OCI-M2 (cell line): ENCODE data around the gene NLRP6.
"Not testable (repeated sequence)": the region's sequence is repeated elsewhere in the genome, so short reads cannot be mapped to it uniquely, and the experiment has no call there.

Experiments used
- DNase-seq: peaks from one replicate; lab custom pipeline; 2025; ENCODE audit not compliant: unreplicated experiment; lab: John Stamatoyannopoulos, UW

NLRP6 gene

DNA sequence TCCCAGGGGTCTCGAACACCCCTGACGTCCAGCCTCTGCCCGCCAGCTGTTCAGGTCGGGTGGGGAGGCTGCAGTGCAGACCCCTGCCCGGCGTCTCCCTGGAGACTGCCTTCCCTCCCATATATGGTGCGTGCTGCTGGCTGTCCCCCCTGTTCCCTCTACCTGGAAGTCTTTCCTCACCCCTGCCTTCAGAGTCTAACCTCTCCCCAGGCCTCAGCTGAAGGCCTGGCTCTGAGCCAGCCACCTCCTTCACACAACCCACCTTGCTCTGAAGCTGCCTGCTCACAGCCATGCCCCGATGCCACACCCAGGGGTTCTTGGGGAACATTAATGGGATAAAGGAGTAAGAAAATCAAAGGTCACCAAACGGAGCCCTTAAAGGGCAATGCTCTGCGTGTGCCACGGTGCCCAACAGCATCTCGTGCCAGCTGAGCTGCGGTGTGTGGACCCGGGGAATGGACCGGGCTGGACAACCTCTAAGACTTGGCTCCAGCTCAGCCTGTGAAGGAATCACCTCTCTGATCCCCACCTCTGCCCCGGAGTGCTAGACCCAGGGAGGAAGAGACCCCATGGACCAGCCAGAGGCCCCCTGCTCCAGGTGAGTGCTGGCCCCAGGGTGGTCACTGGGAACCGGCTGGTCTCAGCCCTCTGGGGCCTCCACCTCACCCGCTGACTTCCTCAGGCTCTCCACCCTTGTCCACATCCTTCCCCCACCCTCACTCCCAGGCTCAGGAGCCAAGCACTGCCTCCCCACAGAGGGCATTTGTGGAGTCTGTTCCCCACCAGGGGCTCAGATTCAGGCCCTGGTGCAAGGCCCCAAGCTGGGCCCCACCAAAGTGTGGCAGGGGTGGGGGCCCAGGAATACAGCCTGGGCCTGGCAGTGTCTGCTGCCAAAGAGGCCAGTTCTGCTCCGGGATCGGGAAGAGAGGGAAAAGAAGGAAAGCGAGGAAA lies at the start of gene NLRP6:
Gene NLRP6 (plus strand): TSS at position 407 of the 951 bp plus-strand sequence. CDS start 163 bp downstream, at position 570.
- DNase-seq, result no peak

DNA sequence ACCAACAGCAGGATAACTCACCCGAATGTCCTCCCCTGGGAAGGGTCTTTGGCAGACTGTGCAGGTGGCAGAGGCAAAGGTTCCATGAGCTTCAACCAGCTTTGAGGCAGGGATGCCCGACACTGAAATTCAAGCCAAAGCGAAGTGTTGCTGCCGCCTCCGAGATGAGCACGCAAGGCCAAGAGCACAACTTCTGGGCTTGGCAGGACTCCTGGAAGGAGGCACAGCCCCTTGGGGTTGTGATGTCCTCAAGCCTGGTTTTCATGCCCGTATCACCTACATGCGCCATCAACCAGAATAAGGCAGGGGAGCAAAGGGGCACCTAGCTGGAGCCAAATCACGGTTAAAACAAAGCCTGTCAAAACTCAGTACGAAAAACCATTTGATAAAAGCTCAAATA lies 47.8 kb upstream of the NLRP6 start:
- DNase-seq, result no peak

DNA sequence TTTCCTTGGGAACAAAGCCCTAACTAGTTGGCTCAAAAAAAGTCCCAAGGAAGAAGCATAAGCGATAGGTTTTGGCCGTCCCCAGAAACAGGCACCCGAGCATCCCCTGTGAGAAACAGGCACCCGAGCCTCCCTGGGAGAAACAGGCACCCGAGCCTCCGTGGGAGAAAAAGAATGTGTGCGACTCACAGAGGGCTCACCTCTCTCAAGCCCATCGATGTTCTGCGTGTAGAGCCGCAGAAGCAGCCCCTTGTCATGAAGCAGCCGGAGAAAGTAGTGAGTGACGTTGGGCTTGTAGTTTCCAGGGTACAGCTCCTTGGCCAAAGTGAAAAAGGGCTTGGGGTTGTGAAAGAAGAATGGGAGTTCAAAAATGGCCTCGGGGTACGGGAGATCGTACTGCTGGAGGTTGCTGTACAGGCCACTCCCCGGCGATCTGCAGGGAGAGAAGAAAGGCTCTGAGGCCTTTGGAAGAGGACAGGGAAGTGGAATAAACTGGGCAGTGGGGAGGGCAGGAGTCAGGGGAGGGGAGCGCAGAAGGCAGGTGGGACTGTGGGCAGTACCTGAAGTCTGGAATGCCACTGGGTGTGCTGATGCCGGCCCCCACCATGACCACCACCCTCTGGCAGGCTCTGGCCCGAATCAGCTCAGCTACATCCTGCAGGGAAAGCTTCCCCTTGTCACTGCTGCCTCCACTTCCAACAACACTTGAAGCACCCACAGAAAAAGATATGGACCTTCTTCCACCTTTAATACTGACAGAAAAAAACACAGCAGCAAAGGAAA lies 45.2 kb upstream of the NLRP6 start:
- DNase-seq, result no peak

DNA sequence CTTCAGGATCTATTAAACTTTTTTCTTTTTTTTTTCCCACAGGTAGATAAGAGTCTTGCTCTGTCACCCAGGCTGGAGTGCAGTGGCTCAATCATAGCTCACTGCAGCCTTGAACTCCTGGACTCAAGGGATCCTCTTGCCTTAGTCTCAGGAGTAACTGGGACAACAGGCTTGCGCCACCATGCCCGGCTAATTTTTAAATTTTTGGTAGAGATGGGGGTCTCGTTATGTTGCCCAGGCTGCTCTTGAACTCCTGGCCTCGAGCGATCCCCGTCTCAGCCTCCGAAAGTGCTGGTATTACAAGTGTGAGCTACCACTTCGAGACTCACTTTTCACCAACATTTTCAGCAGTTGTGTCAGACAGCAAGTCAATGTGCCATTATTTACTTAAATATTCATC lies 43.0 kb upstream of the NLRP6 start:
- no peak for DNase-seq

DNA sequence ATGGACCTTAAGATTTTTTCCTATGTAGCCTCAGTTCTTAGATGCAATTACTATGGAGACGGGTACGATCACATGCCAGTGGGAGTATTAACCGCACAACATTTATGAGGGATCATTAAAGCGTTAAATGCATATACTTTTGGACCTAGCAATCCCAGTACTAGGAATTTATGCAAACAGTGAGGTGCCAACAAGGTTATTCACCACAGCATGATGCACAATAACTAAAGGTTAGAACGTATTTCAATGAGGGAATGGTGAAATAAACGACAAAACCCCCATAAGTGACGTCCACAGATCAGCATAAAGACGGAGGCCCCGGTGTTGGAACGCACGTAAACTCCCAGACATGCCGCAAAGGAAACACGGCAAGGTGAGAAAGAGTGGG lies 42.6 kb upstream of the NLRP6 start:
- no peak for DNase-seq

DNA sequence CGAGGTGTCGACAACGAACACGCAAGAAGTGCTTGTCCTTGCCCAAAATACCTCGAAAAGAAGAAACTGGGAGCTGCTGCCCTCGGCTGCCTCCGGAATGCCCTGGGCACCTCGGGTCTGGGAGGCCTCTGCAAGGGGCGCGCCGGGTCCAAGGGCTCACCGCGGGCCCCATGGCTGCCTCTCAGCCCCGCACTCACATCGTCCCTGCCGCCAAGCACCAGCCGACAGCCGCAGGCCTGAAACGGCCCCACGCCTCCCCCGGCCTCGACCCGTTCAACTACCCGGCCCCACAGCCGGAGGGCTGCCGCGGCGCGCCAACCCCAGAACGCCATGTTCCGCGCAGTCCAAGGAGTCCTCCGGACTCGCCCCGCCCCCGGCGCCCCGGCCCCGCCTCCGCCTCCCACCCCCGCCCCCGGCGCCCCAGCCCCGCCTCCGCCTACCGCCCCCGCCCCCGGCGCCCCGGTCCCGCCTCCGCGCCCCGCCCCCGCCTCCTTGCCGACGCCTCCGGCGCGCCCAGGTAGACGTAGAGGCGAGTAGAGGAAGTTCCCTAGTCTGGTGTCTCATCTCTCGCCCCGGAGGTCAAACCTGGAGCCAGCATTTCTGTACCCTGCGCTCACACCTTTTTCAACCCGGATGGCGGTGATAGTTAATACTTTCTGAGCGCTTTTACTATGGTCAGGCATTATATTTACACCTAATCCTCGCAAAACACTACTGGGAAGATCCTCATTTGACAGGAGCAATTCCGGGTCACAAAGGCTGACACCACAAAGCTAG lies 42.0 kb upstream of the NLRP6 start, which contains the start of gene SIRT3:
Gene SIRT3 (minus strand): TSS at position 346 of the 777 bp plus-strand sequence. CDS start 14 bp downstream, at position 332.
- no peak for DNase-seq

DNA sequence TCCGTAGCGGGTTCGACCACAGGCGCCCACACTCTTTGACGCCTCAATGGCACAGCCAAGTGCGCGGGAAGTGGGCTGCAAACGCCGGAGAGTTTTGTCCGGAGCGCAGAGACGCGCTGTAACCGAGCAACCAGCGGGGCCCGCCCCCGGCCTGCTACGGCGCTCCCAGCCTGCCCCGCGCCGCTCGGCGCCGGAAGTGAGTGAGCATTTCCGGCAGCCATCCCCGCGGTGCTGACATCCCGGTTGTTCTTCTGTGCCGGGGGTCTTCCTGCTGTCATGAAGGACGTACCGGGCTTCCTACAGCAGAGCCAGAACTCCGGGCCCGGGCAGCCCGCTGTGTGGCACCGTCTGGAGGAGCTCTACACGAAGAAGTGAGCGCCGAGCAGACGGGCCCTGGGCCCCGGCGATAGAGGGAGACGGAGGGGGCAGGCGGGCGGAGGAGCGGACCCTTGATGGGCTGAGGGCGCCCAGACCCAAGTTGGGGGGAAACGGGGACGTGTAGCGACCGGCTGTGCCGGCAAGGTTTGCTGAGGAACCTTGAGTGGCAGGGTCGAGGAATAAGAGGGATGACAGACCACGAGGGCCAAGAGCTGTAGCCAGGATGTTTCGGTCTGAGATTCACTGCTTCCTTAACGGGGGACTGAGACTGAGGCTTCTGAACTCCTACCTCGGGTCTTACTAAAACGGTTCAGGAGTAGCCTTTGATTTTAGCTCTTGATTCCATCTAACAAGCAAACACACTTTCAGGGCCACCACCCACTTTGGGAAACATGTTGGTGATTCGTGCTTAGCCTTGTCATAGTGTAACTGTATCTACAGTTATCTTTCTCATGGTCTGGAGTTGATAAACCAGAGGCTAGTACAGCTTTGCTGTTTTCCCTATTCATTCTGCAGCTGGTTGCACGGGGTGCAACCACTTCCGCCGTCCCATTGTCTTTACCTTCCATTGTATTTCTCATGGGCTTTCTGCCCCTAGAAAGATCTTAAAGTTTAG lies 41.1 kb upstream of the NLRP6 start, which contains the start of gene PSMD13:
Gene PSMD13 (plus strand): TSS at position 203 of the 994 bp plus-strand sequence. CDS start 74 bp downstream, at position 277.
- peak; percentile 24 for DNase-seq

DNA sequence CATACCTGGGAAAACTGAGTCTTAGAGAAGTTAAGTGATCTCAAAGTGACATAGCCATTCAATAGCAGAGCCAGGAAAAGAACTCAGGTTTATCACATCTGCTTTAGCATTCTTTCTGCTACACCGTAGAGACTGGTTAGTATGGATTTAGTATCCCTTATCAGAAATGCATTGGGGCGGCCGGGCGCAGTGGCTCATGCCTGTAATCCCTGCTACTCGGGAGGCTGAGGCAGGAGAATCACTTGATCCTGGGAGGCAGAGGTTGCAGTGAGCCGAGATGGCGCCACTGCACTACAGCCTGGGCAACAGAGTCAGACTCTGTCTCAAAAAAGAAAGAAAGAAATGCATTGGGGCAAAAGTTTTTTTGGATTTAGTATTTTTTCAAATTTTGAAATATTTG lies 39.9 kb upstream of the NLRP6 start:
- DNase-seq, result not testable (repeated sequence)

DNA sequence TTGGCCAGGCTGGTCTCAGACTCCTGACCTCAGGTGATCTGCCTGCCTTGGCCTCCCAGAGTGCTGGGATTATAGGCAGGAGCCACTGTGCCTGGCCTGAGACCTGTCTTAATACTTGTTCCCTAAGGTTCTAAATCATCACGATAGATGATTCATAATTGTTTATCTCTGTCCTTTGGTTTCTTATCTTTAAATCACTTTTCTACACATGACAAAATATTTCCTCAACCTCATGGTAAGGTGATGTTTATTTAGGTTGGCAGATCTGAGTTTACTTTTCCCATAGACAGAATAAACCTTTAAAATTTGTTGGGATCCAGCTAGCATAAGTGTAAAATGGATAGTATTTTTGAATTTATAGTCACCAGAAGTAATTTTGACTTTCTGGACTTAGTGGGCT lies 37.9 kb upstream of the NLRP6 start:
- no peak for DNase-seq

DNA sequence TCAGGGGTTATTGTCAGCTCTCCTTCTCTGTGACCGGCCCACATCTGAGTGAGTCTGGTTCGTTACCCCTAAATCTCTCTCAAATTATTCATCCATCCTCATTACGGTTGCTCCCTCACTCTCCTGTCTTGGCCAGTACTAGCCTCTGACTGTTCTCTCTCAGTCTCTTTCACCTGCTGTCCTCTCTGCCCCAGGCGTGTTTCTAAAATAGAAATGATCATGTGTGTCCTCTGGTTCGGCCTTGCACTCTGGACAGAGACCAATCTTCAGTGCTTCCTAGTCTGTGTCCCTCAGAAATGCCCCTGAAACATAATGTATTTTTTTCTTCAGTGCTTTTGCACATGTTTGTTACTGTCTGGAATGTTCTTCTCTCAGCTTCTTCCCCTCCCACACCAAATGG lies 36.6 kb upstream of the NLRP6 start:
- DNase-seq, result no peak

DNA sequence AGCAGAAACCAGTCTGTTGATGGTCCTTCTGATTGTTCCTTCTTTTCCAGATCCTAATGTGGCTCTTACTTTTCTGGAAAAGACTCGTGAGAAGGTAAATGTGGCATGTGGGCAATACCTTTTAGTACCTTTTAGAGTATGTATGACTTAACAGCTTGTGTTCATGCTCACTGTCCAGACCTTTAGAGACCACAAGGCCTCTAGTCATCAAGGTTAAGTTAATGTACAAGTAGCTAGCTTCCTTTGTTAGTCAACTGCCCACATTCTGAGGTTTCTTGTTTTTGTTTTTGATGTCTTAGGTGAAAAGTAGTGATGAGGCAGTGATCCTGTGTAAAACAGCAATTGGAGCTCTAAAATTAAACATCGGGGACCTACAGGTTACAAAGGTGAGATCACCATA lies 33.8 kb upstream of the NLRP6 start:
- DNase-seq, result no peak

DNA sequence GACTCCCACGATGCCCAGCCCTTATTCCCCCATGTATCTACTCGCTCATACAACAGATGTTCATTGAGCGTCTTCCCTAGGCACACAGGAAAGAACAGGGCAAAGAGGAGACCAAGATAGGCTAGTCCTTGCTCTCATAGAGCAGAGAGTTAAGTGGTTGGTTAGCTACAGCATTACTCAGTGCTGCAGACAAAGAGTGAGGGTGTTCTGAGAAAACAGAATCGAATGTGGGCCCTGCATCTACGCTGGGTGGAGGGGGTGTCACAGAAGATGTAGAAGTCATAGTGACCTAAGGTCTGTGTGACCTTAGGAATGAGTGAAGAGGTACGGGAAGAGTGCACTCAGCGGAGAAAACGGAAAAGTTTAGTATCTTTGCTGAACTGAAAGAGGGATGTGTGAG lies 29.1 kb upstream of the NLRP6 start:
- no peak for DNase-seq

DNA sequence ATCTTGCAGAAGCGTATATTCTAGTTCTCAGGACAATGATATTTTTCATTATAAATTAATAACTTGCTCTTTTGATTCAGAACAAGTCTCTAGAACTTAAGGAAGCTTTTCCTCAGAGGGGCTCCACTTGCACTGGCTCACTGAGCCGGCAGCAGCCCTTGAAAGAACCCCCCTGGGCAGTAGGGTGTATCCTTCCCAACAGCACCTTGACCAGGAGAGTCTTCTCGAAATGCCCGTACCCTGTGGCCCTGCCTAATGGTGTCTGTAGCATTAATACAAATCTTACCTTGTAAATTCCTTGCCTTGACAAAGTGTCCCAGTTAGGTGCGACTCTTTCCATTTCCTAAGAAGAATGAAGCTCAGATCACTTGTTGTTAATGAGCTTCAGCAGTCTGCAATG lies 27.9 kb upstream of the NLRP6 start:
- no peak for DNase-seq

DNA sequence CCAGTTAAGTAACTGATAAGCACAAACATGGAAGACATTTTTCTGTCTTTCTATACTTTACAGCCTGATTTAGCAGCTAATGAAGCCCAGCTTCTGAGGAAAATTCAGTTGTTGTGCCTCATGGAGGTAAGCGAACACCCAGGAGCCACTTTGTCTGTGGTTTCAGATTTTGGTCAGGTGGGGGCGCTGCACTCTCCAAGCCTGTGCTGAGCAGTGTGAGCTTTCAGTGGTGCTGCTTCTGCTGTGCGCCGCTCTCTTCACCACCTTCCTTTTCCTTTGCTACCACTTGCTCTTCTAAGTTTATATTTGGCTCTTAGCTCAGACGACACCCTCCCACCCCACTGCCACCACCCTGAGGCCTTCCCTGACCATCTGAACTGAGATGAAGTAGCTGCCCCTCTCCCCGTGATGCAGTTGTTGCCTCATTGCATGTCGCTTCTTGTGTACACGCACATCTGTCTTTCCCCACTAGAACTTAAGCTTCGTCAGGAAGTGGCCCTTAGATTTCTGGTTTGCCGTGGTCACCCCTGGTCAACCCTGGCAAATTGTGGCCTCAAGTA lies 27.4 kb upstream of the NLRP6 start:
- no peak for DNase-seq

DNA sequence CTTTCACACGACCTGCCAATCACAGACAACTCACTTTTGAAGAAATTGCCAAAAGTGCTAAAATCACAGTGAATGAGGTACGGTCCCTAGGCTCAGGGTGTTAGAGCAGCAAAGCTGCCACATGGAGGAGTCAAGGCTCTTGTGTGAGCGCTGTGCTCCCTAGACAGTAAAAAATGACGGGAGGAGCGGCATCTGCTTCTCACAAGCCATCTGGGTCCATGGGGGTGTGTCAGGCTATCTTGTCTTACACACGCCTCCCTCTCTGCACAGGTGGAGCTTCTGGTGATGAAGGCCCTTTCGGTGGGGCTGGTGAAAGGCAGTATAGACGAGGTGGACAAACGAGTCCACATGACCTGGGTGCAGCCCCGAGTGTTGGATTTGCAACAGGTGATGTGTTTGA lies 26.7 kb upstream of the NLRP6 start:
- no peak for DNase-seq

DNA sequence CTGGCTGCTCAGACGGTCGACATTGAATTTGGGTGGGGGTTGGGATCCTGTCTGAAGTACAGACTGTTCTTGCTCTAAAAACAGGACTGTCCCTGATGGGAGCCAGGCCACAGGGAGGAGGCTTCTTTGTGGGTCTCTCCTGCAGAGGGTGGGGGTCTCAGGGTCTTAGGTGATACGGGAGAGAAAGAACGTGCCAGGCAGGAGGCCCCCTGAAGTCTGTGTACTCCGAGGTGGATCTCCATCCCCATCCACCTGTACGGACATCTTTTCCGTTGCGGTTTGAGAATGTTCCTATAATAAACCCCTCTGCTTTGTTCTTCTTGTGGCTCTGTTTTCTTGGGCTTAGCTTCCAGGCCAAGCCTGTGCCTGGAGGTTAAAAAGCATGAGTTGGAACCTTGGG lies 25.5 kb upstream of the NLRP6 start:
- no peak for DNase-seq

DNA sequence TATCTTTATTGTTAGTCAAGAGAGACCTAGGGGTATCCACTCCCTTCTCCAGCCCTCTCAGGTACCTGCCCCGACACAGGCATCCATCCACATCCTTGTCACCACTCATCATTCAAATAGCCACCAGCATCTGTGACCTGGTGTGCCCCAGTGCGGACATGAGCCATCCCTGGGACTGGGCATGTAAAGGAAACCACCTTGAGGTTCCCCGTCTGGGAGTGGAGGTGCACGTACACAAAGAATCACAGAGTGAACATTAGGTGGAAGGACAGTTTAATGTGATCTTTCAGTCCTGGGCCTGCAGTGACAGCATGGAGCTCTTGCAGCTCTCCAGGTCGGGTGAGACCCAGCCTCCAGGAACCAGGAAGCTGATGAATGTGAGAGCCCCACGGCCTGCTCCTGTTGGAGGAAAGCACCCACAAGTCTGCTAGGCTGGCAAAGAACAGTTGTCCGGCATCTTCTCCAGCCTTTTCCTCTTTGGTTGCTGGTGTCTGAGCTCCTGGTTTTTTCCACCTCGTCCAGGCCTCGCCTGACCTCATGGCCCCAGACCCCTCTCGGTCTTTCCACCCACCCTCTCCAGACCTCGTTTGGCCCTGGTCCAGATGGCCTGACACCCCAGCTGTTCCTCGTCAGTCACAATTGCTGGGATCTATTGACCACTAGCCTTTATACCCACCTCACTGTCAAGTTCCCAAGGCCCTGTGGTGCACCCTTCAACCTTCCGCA lies 24.9 kb upstream of the NLRP6 start:
- DNase-seq, result no peak

DNA sequence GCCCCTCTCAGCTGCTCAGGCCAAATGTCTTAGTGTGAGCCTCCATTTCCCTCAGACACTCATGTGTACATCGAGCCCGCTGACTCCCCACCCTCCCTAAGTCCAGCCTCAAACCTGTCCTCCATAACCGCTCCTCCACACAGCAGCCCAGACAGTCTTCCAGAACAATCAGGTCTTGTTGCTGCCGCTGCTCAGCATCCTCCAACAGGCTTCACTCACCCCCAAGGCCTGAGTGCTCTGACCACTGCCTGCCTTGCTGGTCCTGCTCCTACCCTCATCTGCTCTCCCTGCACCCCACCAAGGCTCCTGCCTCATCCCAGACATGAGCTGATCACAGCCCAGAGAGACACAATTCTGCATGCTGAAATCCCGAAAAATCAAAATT lies 24.3 kb upstream of the NLRP6 start:
- no peak for DNase-seq

DNA sequence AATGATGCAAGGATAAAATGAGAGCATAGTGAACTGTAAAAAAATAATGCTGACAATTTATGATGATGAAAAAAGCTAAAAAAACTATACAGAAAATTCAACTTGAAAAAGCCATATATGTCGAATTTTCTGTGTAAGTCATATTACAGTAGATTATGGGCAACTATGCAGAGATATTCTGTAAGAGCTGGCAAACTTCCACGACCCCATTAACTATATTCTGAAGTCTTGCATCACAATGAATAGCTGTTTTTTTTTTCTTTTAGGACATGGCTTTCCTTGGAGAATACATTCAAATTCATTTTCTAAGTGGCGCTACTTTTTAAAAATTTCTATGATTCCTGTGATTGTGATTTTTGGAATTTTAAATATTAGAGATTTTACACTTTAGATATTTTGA lies 23.0 kb upstream of the NLRP6 start:
- DNase-seq, result no peak
